Measurements from ENCODE around the gene CALY. TPM values are rescaled to one million over a fixed set of nuclear protein-coding genes. Genes with fewer than 3 reads are reported as not detected.

The CALY gene
- total RNA-seq, 2 experiments from 2014 or later = 3.1 to 3.6 TPM

GRCh38 chr10:133353202-133353959 is 16.7 kb upstream of the CALY start:
- no peaks in the 10 kb centered on the region for H3K36me3 Mint-ChIP-seq
- no peak overlapping the region for H3K4me3 Mint-ChIP-seq
- POLR2A ChIA-PET = interaction anchor here (1.2 kb wide), 1 partner anchor 37 kb away, joined by 3 read pairs; no protein-coding TSS in a partner anchor
- no peaks in the 10 kb centered on the region for H3K4me1 Mint-ChIP-seq
- no peaks in the 10 kb centered on the region for H3K27me3 Mint-ChIP-seq
- H3K27ac Mint-ChIP-seq = no peak overlapping the region
- no peaks in the 10 kb centered on the region for H3K9me3 Mint-ChIP-seq
- DNase-seq (no peak), ATAC-seq (ENCODE audit: low read depth) (no peak)

- no peak for ATAC-seq (ENCODE audit: low read depth)
- Mint-ChIP-seq H3K4me3 (no peak overlapping the region), H3K27ac (no peak overlapping the region), H3K27me3 (no peaks in the 10 kb centered on the region), H3K36me3 (no peaks in the 10 kb centered on the region), H3K9me3 (no peaks in the 10 kb centered on the region), H3K4me1 (no peaks in the 10 kb centered on the region)
- POLR2A ChIA-PET = no interaction called here
- no peak for DNase-seq
These were observed 15.0 kb upstream of the CALY start for GRCh38 chr10:133351408-133352318.

- Mint-ChIP-seq H3K27me3 (peaks cover under 1% of the 10 kb centered on the region), H3K4me3 (no peak overlapping the region), H3K36me3 (no peaks in the 10 kb centered on the region), H3K27ac (no peak overlapping the region), H3K9me3 (no peaks in the 10 kb centered on the region), H3K4me1 (no peaks in the 10 kb centered on the region)
- ATAC-seq (ENCODE audit: low read depth) (no peak), DNase-seq (no peak)
- POLR2A ChIA-PET = no interaction called here
These were observed 14.2 kb upstream of the CALY start for GRCh38 chr10:133350950-133351329.

GRCh38 chr10:133350283-133350949 is 13.7 kb upstream of the CALY start:
- no peak overlapping the region for H3K4me3 Mint-ChIP-seq
- H3K36me3 Mint-ChIP-seq = no peaks in the 10 kb centered on the region
- H3K4me1 Mint-ChIP-seq = no peaks in the 10 kb centered on the region
- ATAC-seq (ENCODE audit: low read depth) = no peak
- H3K27me3 Mint-ChIP-seq = peaks cover 5% of the 10 kb centered on the region
- H3K9me3 Mint-ChIP-seq = no peaks in the 10 kb centered on the region
- no peak for DNase-seq
- POLR2A ChIA-PET = no interaction called here
- no peak overlapping the region for H3K27ac Mint-ChIP-seq

GRCh38 chr10:133349577-133350011 is 12.9 kb upstream of the CALY start:
- no peaks in the 10 kb centered on the region for H3K36me3 Mint-ChIP-seq
- ATAC-seq (ENCODE audit: low read depth) = no peak
- no peak overlapping the region for H3K27ac Mint-ChIP-seq
- no peaks in the 10 kb centered on the region for H3K9me3 Mint-ChIP-seq
- H3K4me1 Mint-ChIP-seq = no peaks in the 10 kb centered on the region
- H3K4me3 Mint-ChIP-seq = no peak overlapping the region
- POLR2A ChIA-PET = no interaction called here
- peak; percentile 30 for DNase-seq
- peaks cover 11% of the 10 kb centered on the region for H3K27me3 Mint-ChIP-seq

GRCh38 chr10:133349160-133349568 is 12.5 kb upstream of the CALY start:
- H3K27ac Mint-ChIP-seq = peak overlapping the region; percentile 4
- no peak for ATAC-seq (ENCODE audit: low read depth)
- no peaks in the 10 kb centered on the region for H3K36me3 Mint-ChIP-seq
- H3K4me1 Mint-ChIP-seq = no peaks in the 10 kb centered on the region
- POLR2A ChIA-PET = no interaction called here
- H3K27me3 Mint-ChIP-seq = peaks cover 12% of the 10 kb centered on the region
- no peak overlapping the region for H3K4me3 Mint-ChIP-seq
- H3K9me3 Mint-ChIP-seq = no peaks in the 10 kb centered on the region
- DNase-seq = no peak

- Mint-ChIP-seq H3K9me3 (no peaks in the 10 kb centered on the region), H3K27me3 (peaks cover 17% of the 10 kb centered on the region), H3K4me1 (no peaks in the 10 kb centered on the region), H3K4me3 (no peak overlapping the region), H3K36me3 (no peaks in the 10 kb centered on the region), H3K27ac (no peak overlapping the region)
- DNase-seq = no peak
- POLR2A ChIA-PET = interaction anchor here (1.3 kb wide), 1 partner anchor 10 kb away, joined by 5 read pairs; the partner anchor contains the start of gene FUOM
- ATAC-seq (ENCODE audit: low read depth) = no peak
These were observed 11.2 kb upstream of the CALY start for GRCh38 chr10:133347710-133348517.

GRCh38 chr10:133346413-133346812 is 9.7 kb upstream of the CALY start:
- POLR2A ChIA-PET = no interaction called here
- no peaks in the 10 kb centered on the region for H3K36me3 Mint-ChIP-seq
- no peak overlapping the region for H3K4me3 Mint-ChIP-seq
- peaks cover 24% of the 10 kb centered on the region for H3K27me3 Mint-ChIP-seq
- H3K27ac Mint-ChIP-seq = no peak overlapping the region
- no peak for ATAC-seq (ENCODE audit: low read depth)
- no peak for DNase-seq
- no peaks in the 10 kb centered on the region for H3K9me3 Mint-ChIP-seq
- H3K4me1 Mint-ChIP-seq = no peaks in the 10 kb centered on the region

- POLR2A ChIA-PET = interaction anchor here (0.7 kb wide), 1 partner anchor 98 kb away, joined by 4 read pairs; no protein-coding TSS in a partner anchor
- Mint-ChIP-seq H3K36me3 (no peaks in the 10 kb centered on the region), H3K4me3 (no peak overlapping the region), H3K27me3 (peaks cover 26% of the 10 kb centered on the region), H3K27ac (no peak overlapping the region), H3K4me1 (no peaks in the 10 kb centered on the region), H3K9me3 (no peaks in the 10 kb centered on the region)
- DNase-seq = no peak
- no peak for ATAC-seq (ENCODE audit: low read depth)
These were observed 7.5 kb upstream of the CALY start for GRCh38 chr10:133344236-133344635.

- POLR2A ChIA-PET = interaction anchor here (0.7 kb wide), 1 partner anchor 98 kb away, joined by 4 read pairs; no protein-coding TSS in a partner anchor
- Mint-ChIP-seq H3K4me3 (no peak overlapping the region), H3K27me3 (peaks cover 26% of the 10 kb centered on the region), H3K27ac (no peak overlapping the region), H3K9me3 (no peaks in the 10 kb centered on the region), H3K4me1 (no peaks in the 10 kb centered on the region), H3K36me3 (no peaks in the 10 kb centered on the region)
- DNase-seq (no peak), ATAC-seq (ENCODE audit: low read depth) (no peak)
These were observed 6.9 kb upstream of the CALY start for GRCh38 chr10:133343558-133343957.

GRCh38 chr10:133342942-133343341 is 6.2 kb upstream of the CALY start:
- POLR2A ChIA-PET = no interaction called here
- DNase-seq (no peak), ATAC-seq (ENCODE audit: low read depth) (no peak)
- no peaks in the 10 kb centered on the region for H3K4me1 Mint-ChIP-seq
- no peak overlapping the region for H3K27ac Mint-ChIP-seq
- H3K4me3 Mint-ChIP-seq = no peak overlapping the region
- H3K9me3 Mint-ChIP-seq = no peaks in the 10 kb centered on the region
- H3K36me3 Mint-ChIP-seq = no peaks in the 10 kb centered on the region
- H3K27me3 Mint-ChIP-seq = peaks cover 26% of the 10 kb centered on the region

GRCh38 chr10:133341983-133342382 is 5.3 kb upstream of the CALY start:
- no peaks in the 10 kb centered on the region for H3K9me3 Mint-ChIP-seq
- POLR2A ChIA-PET = interaction anchor here (0.6 kb wide), 1 partner anchor 40 kb away, joined by 3 read pairs; no protein-coding TSS in a partner anchor
- no peak for DNase-seq
- H3K36me3 Mint-ChIP-seq = no peaks in the 10 kb centered on the region
- ATAC-seq (ENCODE audit: low read depth) = no peak
- H3K27ac Mint-ChIP-seq = no peak overlapping the region
- no peak overlapping the region for H3K4me3 Mint-ChIP-seq
- H3K4me1 Mint-ChIP-seq = no peaks in the 10 kb centered on the region
- H3K27me3 Mint-ChIP-seq = peaks cover 26% of the 10 kb centered on the region
